Measurements from ENCODE around the gene NR1D1. TPM values are rescaled to one million over a fixed set of nuclear protein-coding genes. Genes with fewer than 3 reads are reported as not detected.

NR1D1 gene
- total and polyA plus RNA-seq, 2 of the 13 experiments (the other 11 are each of a cell fraction or from before 2014, with no cell fraction given): 2.1 to 2.7 TPM

- WGBS (ENCODE audit: low lambda C conversion rate): 98% methylated on average over 6 of the region's 6 CpGs
- peaks cover 55% of the 10 kb centered on the region for H3K4me1 ChIP-seq (ENCODE audit: insufficient read depth, low read length)
- in situ Hi-C loops (cut with HindIII; ENCODE audit: extremely low pct_ligation_motif_present, low pct_unique_long_range_greater_than_20kb): no loop called here
Observed at GRCh38 chr17:40074871-40075200, 25.6 kb downstream of the NR1D1 start.

More at GRCh38 chr17:40074871-40075200, 25.6 kb downstream of the NR1D1 start:
- H3K9ac ChIP-seq (ENCODE audit: insufficient read depth, low read depth, low read length): no peak overlapping the region
- H3K9me3 ChIP-seq (ENCODE audit: low read length): no peaks in the 10 kb centered on the region
- FAIRE-seq (no peak), ATAC-seq (no peak), DNase-seq (ENCODE audit: low spot score) (no peak)
- intact Hi-C loops (cut with micrococcal nuclease; ENCODE audit: unreplicated experiment): loop anchor here (2.0 kb wide), 2 partner anchors 36 to 60 kb away; partner anchors contain the start of gene CSF3
- H4K20me1 ChIP-seq (ENCODE audit: insufficient read depth, low read length): no peaks in the 10 kb centered on the region
- H3K79me2 ChIP-seq (ENCODE audit: insufficient read depth, low read length): no peaks in the 10 kb centered on the region
- no peak overlapping the region for H3K4me2 ChIP-seq (ENCODE audit: low read depth, low read length)
- H2AFZ ChIP-seq (ENCODE audit: low read length): no peak overlapping the region
- no TSS peak for BruUV-seq (replicated peaks)
- H3K27me3 ChIP-seq (ENCODE audit: control insufficient read depth in 1 of 2, insufficient read depth in 2 of 2, low read length in 2 of 2): no peaks in the 10 kb centered on the region
- H3K27ac ChIP-seq (ENCODE audit: extremely low read length, insufficient read depth, low read length): no peak overlapping the region
- peaks cover 1 to 4% of the 10 kb centered on the region in 2 experiments; a peak in 1 of 5 replicates for H3K36me3 ChIP-seq (replicated peaks in 1 of 2; ENCODE audit: control insufficient read depth in 1 of 2, insufficient read depth in 2 of 2, low read length in 2 of 2)
- TF ChIP-seq MXD1 (CRISPR knock-in tag; IDR thresholded peaks at IDR 0.05): 0 out of 2 replicates have a peak, but pooled peaks have one; percentile 20
- 0 out of 2 replicates have a peak, but pooled peaks have one; percentile 51 for TF ChIP-seq ZNF891 (CRISPR knock-in tag; IDR thresholded peaks at IDR 0.05)
- TF ChIP-seq FUBP1 (CRISPR knock-in tag; IDR thresholded peaks at IDR 0.05; ENCODE audit: borderline replicate concordance): no peak
- H3K4me3 ChIP-seq (replicated peaks in 1 of 3; ENCODE audit: insufficient read depth in 1 of 3, low read depth in 2 of 3, low read length in 3 of 3): no peak overlapping the region
- ChIA-PET POLR2A (interaction anchor here (1.0 to 2.2 kb wide), 8 partner anchors 8 to 65 kb away, joined by 3 to 23 read pairs (median 14); partner anchors contain the start of genes CASC3, MED24, NR1D1 and THRA), CTCF (ENCODE audit: low intra/inter-chr PET ratio, low total read pairs) (interaction anchor here (0.8 to 2.4 kb wide), 7 partner anchors 12 to 61 kb away, joined by 3 to 25 read pairs (median 6); partner anchors contain the start of gene THRA)
